HG03457 (cell line): ENCODE measurements around the gene CCL24.
"Not testable (repeated sequence)": the region's sequence is repeated elsewhere in the genome, so short reads cannot be mapped to it uniquely, and the experiment has no call there.

Experiments
- ATAC-seq: cut with Tn5 transposase; IDR thresholded peaks from one replicate; pipeline ENCODE4 v1.9.1; 2021; ENCODE audit warnings: moderate number of reproducible peaks; ENCODE audit not compliant: unreplicated experiment

The CCL24 gene

GRCh38 chr7:75820688-75821087 lies 7.1 kb upstream of the CCL24 start:
- ATAC-seq: no peak

- ATAC-seq: no peak
Observed at GRCh38 chr7:75819711-75820110, 6.1 kb upstream of the CCL24 start.

GRCh38 chr7:75818472-75818871 lies 4.9 kb upstream of the CCL24 start:
- ATAC-seq: no peak

- ATAC-seq: no peak
Observed at GRCh38 chr7:75817116-75817515, 3.5 kb upstream of the CCL24 start.

GRCh38 chr7:75815418-75816064 lies 1.9 kb upstream of the CCL24 start:
- ATAC-seq: no peak

- no peak for ATAC-seq
Observed at GRCh38 chr7:75814407-75814947, 871 bp upstream of the CCL24 start.

- ATAC-seq: no peak
Observed at GRCh38 chr7:75813084-75813483, 522 bp downstream of the CCL24 start.

GRCh38 chr7:75811894-75812678 lies 1.5 kb downstream of the CCL24 start:
- no peak for ATAC-seq

GRCh38 chr7:75809396-75809795 lies 4.2 kb downstream of the CCL24 start:
- ATAC-seq: no peak

- no peak for ATAC-seq
Observed at GRCh38 chr7:75808106-75808505, 5.5 kb downstream of the CCL24 start.

GRCh38 chr7:75807452-75807851 lies 6.2 kb downstream of the CCL24 start:
- ATAC-seq: no peak

GRCh38 chr7:75806560-75807307 lies 6.9 kb downstream of the CCL24 start:
- ATAC-seq: no peak

- no peak for ATAC-seq
Observed at GRCh38 chr7:75804705-75805104, 8.9 kb downstream of the CCL24 start.

GRCh38 chr7:75804004-75804403 lies 9.6 kb downstream of the CCL24 start:
- no peak for ATAC-seq

- no peak for ATAC-seq
Observed at GRCh38 chr7:75802552-75802821, 11.1 kb downstream of the CCL24 start.

GRCh38 chr7:75798770-75799169 lies 14.8 kb downstream of the CCL24 start:
- no peak for ATAC-seq

GRCh38 chr7:75796420-75796819 lies 17.2 kb downstream of the CCL24 start:
- ATAC-seq: no peak

- ATAC-seq: no peak
Observed at GRCh38 chr7:75795831-75796285, 17.7 kb downstream of the CCL24 start.

- ATAC-seq: no peak
Observed at GRCh38 chr7:75793676-75794075, 19.9 kb downstream of the CCL24 start.

- ATAC-seq: not testable (repeated sequence)
Observed at GRCh38 chr7:75792567-75792966, 21.0 kb downstream of the CCL24 start.

- no peak for ATAC-seq
Observed at GRCh38 chr7:75789361-75789924, 24.2 kb downstream of the CCL24 start.
